ENCODE results near the gene HSPA8.

Gene HSPA8

GRCh38 chr11:123011510-123011909 is 50.4 kb downstream of the HSPA8 start:
- no peak for TF ChIP-seq CTCF (conservative IDR thresholded peaks at IDR 0.05; ENCODE audit: control insufficient read depth, insufficient read depth, low read depth, low read length)
- H3K4me3 ChIP-seq (ENCODE audit: control insufficient read depth, low read depth, low read length), result no peak overlapping the region
- no peak for DNase-seq (ENCODE audit: low read depth)
